ENCODE results near the gene MAEA.

The MAEA gene

GRCh38 chr4:1337951-1338751, 48.5 kb downstream of the MAEA start:
- no peak for DNase-seq

GRCh38 chr4:1338752-1339414, 49.2 kb downstream of the MAEA start:
- no peak for DNase-seq

- no peak for DNase-seq
Measured at GRCh38 chr4:1339489-1339888, 49.8 kb downstream of the MAEA start.

GRCh38 chr4:1340181-1340747, 50.6 kb downstream of the MAEA start:
- DNase-seq: no peak

GRCh38 chr4:1340861-1341260, 51.2 kb downstream of the MAEA start:
- DNase-seq: no peak

- DNase-seq: no peak
Measured at GRCh38 chr4:1342003-1342402, 52.3 kb downstream of the MAEA start.

GRCh38 chr4:1344696-1345095, 55.0 kb downstream of the MAEA start:
- no peak for DNase-seq

GRCh38 chr4:1345903-1346780, 56.5 kb downstream of the MAEA start:
- DNase-seq: peak; percentile 74

GRCh38 chr4:1346781-1347409, 57.2 kb downstream of the MAEA start, which contains the start of gene UVSSA:
TSS of gene UVSSA (plus strand) at chr4:1347208. CDS start at chr4:1348092, 884 bp downstream.
- peak; percentile 100 for DNase-seq

GRCh38 chr4:1347410-1347864, 57.7 kb downstream of the MAEA start:
- DNase-seq: peak; percentile 55

GRCh38 chr4:1348014-1348513, 58.4 kb downstream of the MAEA start:
- DNase-seq: no peak

GRCh38 chr4:1348746-1349145, 59.1 kb downstream of the MAEA start:
- DNase-seq: no peak

- no peak for DNase-seq
Measured at GRCh38 chr4:1349359-1350168, 59.9 kb downstream of the MAEA start.

GRCh38 chr4:1350169-1350520, 60.5 kb downstream of the MAEA start:
- DNase-seq: no peak

- DNase-seq: peak; percentile 94
Measured at GRCh38 chr4:1351854-1352566, 62.3 kb downstream of the MAEA start.

GRCh38 chr4:1352567-1352900, 62.8 kb downstream of the MAEA start:
- DNase-seq: no peak

- DNase-seq: no peak
Measured at GRCh38 chr4:1353186-1354055, 63.7 kb downstream of the MAEA start.

- no peak for DNase-seq
Measured at GRCh38 chr4:1354136-1354982, 64.7 kb downstream of the MAEA start.

- DNase-seq: no peak
Measured at GRCh38 chr4:1354983-1355275, 65.2 kb downstream of the MAEA start.

All from CD4-positive, alpha-beta T cell treated with Interleukin-17A for 4 hours (primary cell).